Activated T-cell treated with anti-CD3 and anti-CD28 coated beads, Interleukin-2, amount 50 U/mL, for 72 hours (primary cell): Measurements from ENCODE around the gene LAMC3. TPM values are rescaled to one million over a fixed set of nuclear protein-coding genes. Genes with fewer than 3 reads are reported as not detected.

Source experiments
- ATAC-seq, 2 donors: fragments of 150-1000 bp; cut with Tn5 transposase; replicated peaks in 1 of 2; 2 replicates each; pipeline ENCODE4 v1.10.0; 2021; ENCODE audit warnings: moderate library complexity in 2 of 2, mild to moderate bottlenecking in 1 of 2
- DNase-seq, 2 donors: peaks; one replicate each; pipeline ENCODE4 v3.0.0; 2021 to 2022; ENCODE audit warnings: mixed read lengths in 1 of 2
- H3K27ac Mint-ChIP-seq: one replicate; pipeline ENCODE4 v1.8.0; 2022; ENCODE audit warnings: mild to moderate bottlenecking, moderate library complexity, mixed read lengths
- H3K27me3 Mint-ChIP-seq: one replicate; pipeline ENCODE4 v1.8.0; 2022; ENCODE audit warnings: low read depth, mixed read lengths
- H3K36me3 Mint-ChIP-seq, 2 donors: one replicate each; pipeline ENCODE4 v1.8.0; 2022; ENCODE audit warnings: mixed read lengths in 2 of 2, mild to moderate bottlenecking in 1 of 2; ENCODE audit not compliant: insufficient read depth in 2 of 2
- H3K4me1 Mint-ChIP-seq: one replicate; pipeline ENCODE4 v1.8.0; 2022; ENCODE audit warnings: low read depth, mixed read lengths
- H3K4me3 Mint-ChIP-seq, 2 donors: one replicate each; pipeline ENCODE4 v1.8.0; 2022; ENCODE audit warnings: mild to moderate bottlenecking in 2 of 2, mixed read lengths in 2 of 2, moderate library complexity in 2 of 2
- H3K9me3 Mint-ChIP-seq, 2 donors: one replicate each; pipeline ENCODE4 v1.8.0; 2022; ENCODE audit warnings: mixed read lengths in 2 of 2
- total RNA-seq, 2 donors: library from RNA; stranded (reverse); gene quantifications; one replicate each; pipeline ENCODE4 v1.2.3, GENCODE V29; 2022

The LAMC3 gene
- total RNA-seq, 2 donors from 2014 or later, result 0.65 to 0.74 TPM

- Mint-ChIP-seq H3K9me3 (peaks cover 0 to 2% of the 10 kb centered on the region in 2 donors), H3K27me3 (no peaks in the 10 kb centered on the region), H3K4me3 (no peak overlapping the region), H3K4me1 (no peaks in the 10 kb centered on the region), H3K36me3 (no peaks in the 10 kb centered on the region), H3K27ac (no peak overlapping the region)
- no peak for ATAC-seq
- no peak for DNase-seq
These were observed 18.5 kb upstream of the LAMC3 start for GRCh38 chr9:130990306-130990977.

DNA sequence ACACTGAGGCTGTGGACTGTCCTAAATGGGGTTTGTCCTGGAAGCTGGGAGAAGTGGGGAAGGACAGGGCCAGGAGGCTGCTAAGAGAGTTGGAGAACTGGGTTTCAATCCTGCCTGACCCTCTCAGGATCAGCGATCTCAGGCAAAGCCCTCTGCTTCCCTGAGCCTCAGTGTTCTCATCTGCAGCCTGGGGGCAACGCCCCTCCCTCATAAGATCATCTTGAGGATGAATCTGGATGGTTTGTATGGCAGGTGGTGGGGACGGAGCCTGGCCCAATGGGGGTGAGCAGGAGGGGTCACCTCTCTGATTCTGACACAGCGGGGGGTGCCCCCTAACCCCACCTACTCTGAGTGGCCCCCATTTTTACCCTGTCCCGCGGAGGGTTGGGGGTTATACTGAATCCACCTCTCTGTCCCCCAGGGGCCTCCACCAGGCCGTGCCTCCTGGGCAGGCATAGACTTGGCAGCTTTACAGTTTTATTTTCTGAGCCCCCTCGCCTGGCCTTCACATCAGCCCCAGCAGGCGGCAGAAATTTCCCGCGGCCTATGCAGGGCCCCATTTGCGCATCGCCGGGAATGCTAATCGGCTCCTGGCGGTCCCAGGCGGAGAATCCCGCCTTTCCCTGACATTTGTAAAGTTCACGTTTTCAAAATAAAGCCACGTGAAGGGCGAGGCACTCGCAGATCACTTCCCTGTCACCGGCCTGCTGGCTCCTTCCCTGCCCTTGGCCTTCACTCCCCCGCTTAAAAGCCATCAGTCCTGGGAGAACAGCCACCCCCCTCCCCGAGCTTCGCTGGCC is 17.8 kb upstream of the LAMC3 start:
- Mint-ChIP-seq H3K4me3 (no peak overlapping the region), H3K36me3 (no peaks in the 10 kb centered on the region), H3K4me1 (no peaks in the 10 kb centered on the region), H3K27me3 (no peaks in the 10 kb centered on the region), H3K9me3 (peaks cover 0 to 2% of the 10 kb centered on the region in 2 donors), H3K27ac (no peak overlapping the region)
- ATAC-seq (no peak), DNase-seq (no peak)

DNA sequence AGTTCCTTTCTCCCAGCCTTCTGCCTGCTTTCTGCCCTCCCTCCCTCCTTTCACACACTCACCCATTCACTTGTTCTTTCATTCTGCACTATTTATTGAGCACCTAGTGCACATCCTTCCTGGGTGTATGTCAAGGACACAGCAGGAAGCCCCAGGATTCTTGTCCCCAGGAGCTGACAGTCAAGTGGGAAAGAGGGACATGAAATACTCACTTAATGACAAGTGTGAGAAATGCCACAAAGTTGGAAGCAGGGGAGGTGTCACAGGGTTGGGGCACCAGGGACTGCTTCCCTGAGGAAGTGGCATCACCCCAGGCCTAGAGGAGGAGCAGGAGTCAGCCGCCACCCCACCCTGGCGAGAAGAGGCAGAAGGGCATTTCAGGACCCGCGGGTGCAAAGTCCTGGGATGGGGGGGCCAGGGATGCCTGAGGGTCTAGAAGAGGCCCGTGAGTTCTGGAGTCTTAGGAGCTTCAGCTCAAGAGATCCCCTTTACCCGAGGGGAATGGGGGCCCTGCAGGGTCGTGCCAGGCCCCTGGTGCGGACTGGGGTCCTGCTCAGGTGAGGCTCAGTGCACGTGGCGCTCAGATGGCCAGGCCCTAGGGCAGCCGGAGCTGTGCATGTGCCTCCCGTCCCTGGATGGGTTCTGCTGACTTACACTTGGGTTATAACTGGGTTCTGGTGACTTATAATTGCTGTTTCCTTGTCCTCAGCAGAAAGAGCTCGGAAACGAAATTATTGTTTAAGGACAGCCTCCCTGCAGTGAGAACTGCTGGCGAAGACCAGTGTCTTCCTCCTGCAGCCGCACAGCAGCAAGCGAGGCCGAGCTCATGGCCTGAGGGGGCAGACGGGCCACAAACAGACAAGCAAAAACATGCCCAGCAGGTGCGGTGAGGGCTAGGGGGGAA is 16.9 kb upstream of the LAMC3 start:
- H3K9me3 Mint-ChIP-seq, result peaks cover 0 to 2% of the 10 kb centered on the region in 2 donors
- no peak for ATAC-seq
- no peak for DNase-seq
- H3K36me3 Mint-ChIP-seq, result no peaks in the 10 kb centered on the region
- H3K27me3 Mint-ChIP-seq, result no peaks in the 10 kb centered on the region
- no peaks in the 10 kb centered on the region for H3K4me1 Mint-ChIP-seq
- no peak overlapping the region for H3K27ac Mint-ChIP-seq
- H3K4me3 Mint-ChIP-seq, result no peak overlapping the region

GRCh38 chr9:130992682-130993032 is 16.3 kb upstream of the LAMC3 start:
- no peaks in the 10 kb centered on the region for H3K4me1 Mint-ChIP-seq
- ATAC-seq, result no peak
- H3K4me3 Mint-ChIP-seq, result no peak overlapping the region
- no peak for DNase-seq
- H3K9me3 Mint-ChIP-seq, result peaks cover 0 to 2% of the 10 kb centered on the region in 2 donors
- no peaks in the 10 kb centered on the region for H3K36me3 Mint-ChIP-seq
- no peaks in the 10 kb centered on the region for H3K27me3 Mint-ChIP-seq
- H3K27ac Mint-ChIP-seq, result no peak overlapping the region

GRCh38 chr9:130993303-130994030 is 15.5 kb upstream of the LAMC3 start:
- DNase-seq (no peak), ATAC-seq (no peak)
- no peaks in the 10 kb centered on the region for H3K4me1 Mint-ChIP-seq
- H3K36me3 Mint-ChIP-seq, result no peaks in the 10 kb centered on the region
- no peaks in the 10 kb centered on the region for H3K27me3 Mint-ChIP-seq
- no peak overlapping the region for H3K27ac Mint-ChIP-seq
- no peak overlapping the region for H3K4me3 Mint-ChIP-seq
- H3K9me3 Mint-ChIP-seq, result peaks cover 0 to 1% of the 10 kb centered on the region in 2 donors

DNA sequence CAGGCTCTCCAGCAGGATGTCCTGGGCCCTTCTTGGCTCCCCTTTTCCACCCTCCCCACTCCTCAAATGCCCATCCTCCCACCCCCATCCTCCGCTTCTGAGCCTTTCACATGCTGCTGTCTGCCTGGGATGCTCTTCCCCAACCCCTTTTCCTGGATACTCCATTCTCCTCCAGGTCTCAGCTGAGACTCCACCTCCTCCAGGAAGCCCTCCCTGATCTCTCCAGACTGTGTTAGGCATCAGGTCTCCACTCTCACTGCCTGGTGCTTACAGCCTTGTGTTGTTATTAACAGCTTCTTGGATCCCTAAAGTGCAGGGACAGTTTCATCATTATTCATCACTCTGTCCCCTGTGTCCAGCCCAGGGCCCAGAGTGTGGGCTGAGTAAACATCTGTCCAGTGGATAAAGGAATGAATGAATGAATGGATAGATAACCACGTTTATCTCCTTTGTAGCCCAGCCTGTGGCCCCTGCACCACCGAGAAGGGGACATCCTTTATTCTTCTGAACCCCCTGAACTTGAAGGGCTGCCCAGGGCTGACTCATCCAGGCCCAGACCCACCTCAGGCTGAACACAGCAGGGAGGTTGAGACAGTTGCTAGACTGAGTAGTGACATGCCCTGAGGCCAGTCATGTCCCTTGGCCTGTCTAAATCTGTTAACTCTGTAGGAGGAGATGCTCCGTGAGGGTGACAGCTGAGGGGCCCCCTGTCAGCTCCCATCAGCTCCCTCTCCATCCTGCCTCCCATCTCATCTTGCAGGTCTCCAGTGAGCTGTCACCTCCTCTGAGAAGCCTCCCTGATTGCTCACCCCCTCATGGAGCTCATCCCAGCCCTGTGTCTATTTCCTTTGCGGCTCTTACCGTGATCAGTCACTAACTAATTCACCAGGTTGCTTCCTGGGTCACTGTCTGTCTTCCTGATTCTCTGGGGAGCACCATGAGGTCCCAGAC is 14.6 kb upstream of the LAMC3 start:
- Mint-ChIP-seq H3K36me3 (no peaks in the 10 kb centered on the region), H3K27ac (no peak overlapping the region)

DNA sequence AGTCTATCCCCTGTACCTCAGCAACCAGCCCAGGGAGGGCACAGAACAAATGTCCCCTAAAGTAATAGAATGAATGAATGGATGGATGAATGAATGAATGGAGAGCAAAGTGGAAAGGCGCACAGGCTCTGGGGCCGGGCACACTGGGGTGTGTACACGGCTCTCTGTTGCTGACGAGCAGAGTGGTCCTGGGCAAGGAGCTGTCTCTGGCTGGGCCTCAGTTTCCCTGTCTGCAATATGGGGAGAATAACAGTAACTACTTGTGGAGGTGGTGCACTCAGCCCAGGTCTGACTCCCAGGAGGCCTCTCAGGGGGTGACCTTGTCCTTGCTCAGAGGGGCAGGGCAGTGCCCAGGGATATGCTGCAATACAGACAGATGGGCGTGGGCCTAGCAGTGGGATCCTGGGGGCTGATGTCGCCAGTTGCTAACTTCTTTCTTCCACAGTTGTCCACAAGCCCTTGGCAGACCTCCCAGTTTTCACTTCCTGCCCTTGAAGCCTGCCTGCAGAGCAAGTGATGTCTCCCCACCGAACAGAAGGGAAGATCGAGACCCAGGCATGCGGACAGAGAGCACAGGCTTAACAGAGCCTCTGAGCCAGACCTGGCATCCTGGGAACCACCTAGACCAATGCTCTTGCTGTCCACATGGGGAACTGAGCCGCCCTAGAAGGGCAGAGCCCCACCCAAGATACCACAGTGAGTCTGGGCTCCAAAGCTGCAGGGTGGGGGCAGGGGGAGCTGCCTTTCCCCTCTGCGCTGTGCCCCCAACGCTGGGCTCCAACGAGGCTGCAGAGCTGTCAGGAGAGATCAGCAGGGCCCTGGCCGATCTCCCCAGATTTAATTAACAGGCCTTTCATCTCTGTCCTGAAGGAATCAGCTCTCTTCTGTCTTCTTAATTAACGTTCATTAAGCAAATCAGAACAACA is 13.6 kb upstream of the LAMC3 start:
- Mint-ChIP-seq H3K27me3 (peaks cover 16% of the 10 kb centered on the region), H3K27ac (no peak overlapping the region), H3K4me3 (no peak overlapping the region), H3K9me3 (no peaks in the 10 kb centered on the region), H3K4me1 (no peaks in the 10 kb centered on the region), H3K36me3 (no peaks in the 10 kb centered on the region)
- ATAC-seq, result no peak
- DNase-seq, result no peak

More for the DNA sequence above, 14.6 kb upstream of the LAMC3 start:
- H3K4me1 Mint-ChIP-seq, result no peaks in the 10 kb centered on the region
- ATAC-seq (no peak), DNase-seq (no peak)
- peaks cover 9% of the 10 kb centered on the region for H3K27me3 Mint-ChIP-seq
- no peaks in the 10 kb centered on the region for H3K9me3 Mint-ChIP-seq
- H3K4me3 Mint-ChIP-seq, result no peak overlapping the region

- no peak for ATAC-seq
- H3K4me3 Mint-ChIP-seq, result no peak overlapping the region
- H3K27ac Mint-ChIP-seq, result no peak overlapping the region
- no peaks in the 10 kb centered on the region for H3K9me3 Mint-ChIP-seq
- no peaks in the 10 kb centered on the region for H3K36me3 Mint-ChIP-seq
- H3K27me3 Mint-ChIP-seq, result peaks cover 16% of the 10 kb centered on the region
- no peak for DNase-seq
- H3K4me1 Mint-ChIP-seq, result no peaks in the 10 kb centered on the region
These were observed 12.8 kb upstream of the LAMC3 start for GRCh38 chr9:130996205-130996604.

GRCh38 chr9:130996676-130997394 is 12.1 kb upstream of the LAMC3 start:
- no peaks in the 10 kb centered on the region for H3K9me3 Mint-ChIP-seq
- H3K4me1 Mint-ChIP-seq, result no peaks in the 10 kb centered on the region
- no peak for ATAC-seq
- H3K36me3 Mint-ChIP-seq, result no peaks in the 10 kb centered on the region
- H3K27me3 Mint-ChIP-seq, result peaks cover 16% of the 10 kb centered on the region
- no peak for DNase-seq
- H3K4me3 Mint-ChIP-seq, result no peak overlapping the region
- H3K27ac Mint-ChIP-seq, result no peak overlapping the region

GRCh38 chr9:130997395-130997684 is 11.6 kb upstream of the LAMC3 start:
- DNase-seq (no peak), ATAC-seq (no peak)
- no peaks in the 10 kb centered on the region for H3K9me3 Mint-ChIP-seq
- no peak overlapping the region for H3K27ac Mint-ChIP-seq
- no peaks in the 10 kb centered on the region for H3K4me1 Mint-ChIP-seq
- H3K4me3 Mint-ChIP-seq, result no peak overlapping the region
- no peaks in the 10 kb centered on the region for H3K36me3 Mint-ChIP-seq
- peaks cover 16% of the 10 kb centered on the region for H3K27me3 Mint-ChIP-seq
